Stimulated activated effector memory CD8-positive, alpha-beta T cell treated with anti-CD3 and anti-CD28 coated beads, Interleukin-12 subunit alpha, Interleukin-12 subunit beta, amount 100 ng/mL, for 72 hours (primary cell): ENCODE measurements around the gene JUND.
A peak's percentile ranks its signal among the peaks of the same experiment; 100 is the strongest.

Source experiments
- ATAC-seq: fragments of 150-1000 bp; cut with Tn5 transposase; 2 replicates; pipeline ENCODE4 v1.10.0; 2021
- DNase-seq, 2 donors: peaks; one replicate each; pipeline ENCODE4 v3.0.0; 2021 to 2022; ENCODE audit warnings: low spot score in 2 of 2
- H3K27ac Mint-ChIP-seq: one replicate; pipeline ENCODE4 v1.8.0; 2022; ENCODE audit warnings: mild to moderate bottlenecking, mixed read lengths
- H3K36me3 Mint-ChIP-seq: one replicate; pipeline ENCODE4 v1.8.0; 2022; ENCODE audit warnings: mild to moderate bottlenecking, mixed read lengths
- H3K4me1 Mint-ChIP-seq: one replicate; pipeline ENCODE4 v1.8.0; 2022; ENCODE audit warnings: mixed read lengths
- H3K4me3 Mint-ChIP-seq: one replicate; pipeline ENCODE4 v1.8.0; 2022; ENCODE audit warnings: mild to moderate bottlenecking, mixed read lengths
- H3K9me3 Mint-ChIP-seq: one replicate; pipeline ENCODE4 v1.8.0; 2022; ENCODE audit warnings: mixed read lengths

Gene JUND

DNA sequence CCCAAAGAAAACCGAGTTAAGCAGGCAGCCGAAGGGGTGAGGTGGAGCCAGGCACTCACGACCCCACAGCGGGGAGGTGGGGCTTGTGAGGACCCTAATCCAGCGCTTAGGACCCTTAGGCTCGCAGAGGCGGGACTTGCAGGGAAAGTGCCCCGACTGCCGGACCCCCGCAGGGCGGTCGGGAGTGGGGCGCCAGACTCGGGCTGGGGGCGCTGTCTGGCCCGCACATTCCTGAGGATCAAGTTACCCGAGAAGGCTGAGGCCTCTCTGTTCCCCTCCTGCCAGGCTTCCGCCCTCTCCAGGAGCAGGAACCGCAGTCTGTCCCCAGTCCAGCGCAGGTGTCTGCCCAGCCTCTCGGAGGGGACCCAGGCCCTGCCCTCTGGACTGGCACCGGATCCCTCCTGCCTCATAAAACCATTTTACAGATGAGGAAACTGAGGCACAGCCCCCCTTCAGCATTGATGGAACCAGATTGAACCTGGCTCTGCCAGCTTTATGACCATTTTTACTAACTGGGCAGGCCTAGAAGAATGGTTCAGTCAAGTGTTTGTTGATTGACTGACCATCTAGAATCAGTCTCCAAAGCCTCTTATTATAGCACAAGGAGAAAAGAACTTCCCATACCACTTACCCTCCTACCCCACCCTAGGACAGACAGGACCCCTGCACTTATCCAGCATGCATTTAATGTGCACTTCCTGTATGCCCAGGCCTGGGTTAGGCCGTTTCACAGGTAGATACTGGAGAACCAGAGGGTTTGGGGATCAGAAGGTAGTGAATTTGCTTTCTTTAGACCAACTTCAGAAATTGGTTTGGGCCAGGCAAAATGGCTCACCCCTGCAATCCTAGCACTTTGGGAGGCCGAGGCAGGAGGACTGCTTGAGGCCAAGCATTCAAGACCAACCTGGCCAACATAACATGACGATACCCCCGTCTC is 6.7 kb upstream of the JUND start:
- no peaks in the 10 kb centered on the region for H3K9me3 Mint-ChIP-seq
- peak overlapping the region; percentile 91 for H3K4me3 Mint-ChIP-seq
- DNase-seq (no peak), ATAC-seq (no peak)
- H3K36me3 Mint-ChIP-seq: peaks cover 50% of the 10 kb centered on the region
- H3K27ac Mint-ChIP-seq: peak overlapping the region; percentile 88
- peaks cover 71% of the 10 kb centered on the region for H3K4me1 Mint-ChIP-seq

DNA sequence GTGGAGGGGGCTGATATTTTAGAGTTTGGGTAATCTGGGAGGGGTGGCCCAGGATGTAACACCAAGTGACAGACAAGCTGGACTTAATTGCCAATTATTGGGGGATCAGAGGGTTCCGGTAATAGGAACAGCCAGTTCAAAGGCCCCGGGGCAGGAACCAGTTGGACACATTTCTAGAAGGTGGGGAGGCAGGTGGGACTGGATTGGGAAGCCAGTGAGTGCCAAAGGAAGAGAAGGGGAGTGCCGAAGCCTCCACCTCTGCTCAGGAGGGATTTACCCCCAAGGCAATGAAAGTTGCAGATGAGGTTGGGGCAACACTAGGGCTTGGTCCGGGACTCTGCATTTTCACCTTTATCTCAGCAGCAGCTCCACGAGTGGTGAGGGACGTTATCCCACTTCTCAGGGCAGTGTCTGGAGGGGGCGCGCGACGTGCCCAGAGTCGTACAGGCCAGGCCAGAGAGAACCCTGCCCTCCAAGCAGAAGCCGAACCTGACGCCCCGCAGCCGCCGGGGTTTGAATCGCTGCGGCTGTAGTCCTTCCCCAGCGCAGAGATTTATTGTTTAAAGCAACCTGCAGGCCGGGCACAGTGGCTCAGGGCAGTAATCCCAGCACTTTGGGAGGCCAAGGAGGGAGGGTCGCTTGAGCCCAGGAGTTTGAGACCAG is 5.7 kb upstream of the JUND start:
- DNase-seq (no peak), ATAC-seq (no peak)
- Mint-ChIP-seq H3K4me3 (peak overlapping the region; percentile 96), H3K27ac (peak overlapping the region; percentile 94), H3K36me3 (peaks cover 56% of the 10 kb centered on the region), H3K9me3 (no peaks in the 10 kb centered on the region), H3K4me1 (peaks cover 77% of the 10 kb centered on the region)

DNA sequence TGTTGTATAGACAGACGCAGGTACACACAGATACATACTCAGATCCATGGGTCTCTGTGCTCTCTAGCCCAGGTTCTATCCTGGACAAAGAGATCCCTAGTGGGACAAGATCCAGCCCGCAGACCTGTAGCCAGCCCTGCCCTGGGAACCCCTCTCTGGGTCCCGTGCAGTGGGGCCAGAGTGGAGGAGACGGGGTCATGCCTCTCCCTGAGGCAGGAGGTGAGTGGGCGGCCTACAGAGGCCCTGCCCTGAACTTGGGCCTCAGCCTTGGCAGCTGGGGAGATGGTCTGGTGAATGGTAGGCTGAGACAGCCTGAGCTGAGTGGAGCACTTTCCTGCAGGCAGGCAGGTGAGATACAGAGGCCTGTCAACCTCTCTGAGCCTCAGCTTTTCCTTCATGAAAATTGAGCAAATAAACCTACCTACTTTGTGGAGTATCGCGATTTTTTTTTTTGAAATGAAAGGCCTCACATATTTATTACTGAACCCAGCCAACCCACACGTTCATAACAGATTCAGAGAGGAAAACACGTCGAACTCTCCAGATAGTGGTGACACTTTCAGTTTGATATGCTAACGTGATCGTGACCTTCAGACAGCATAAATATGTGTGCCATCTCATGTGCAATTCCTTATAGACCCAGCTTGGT is 3.4 kb upstream of the JUND start:
- H3K36me3 Mint-ChIP-seq: peaks cover 57% of the 10 kb centered on the region
- DNase-seq (peak; percentile 49 to 78), ATAC-seq (peak; percentile 39)
- peak overlapping the region; percentile 94 for H3K27ac Mint-ChIP-seq
- H3K4me1 Mint-ChIP-seq: peaks cover 59% of the 10 kb centered on the region
- no peaks in the 10 kb centered on the region for H3K9me3 Mint-ChIP-seq
- peak overlapping the region; percentile 96 for H3K4me3 Mint-ChIP-seq

DNA sequence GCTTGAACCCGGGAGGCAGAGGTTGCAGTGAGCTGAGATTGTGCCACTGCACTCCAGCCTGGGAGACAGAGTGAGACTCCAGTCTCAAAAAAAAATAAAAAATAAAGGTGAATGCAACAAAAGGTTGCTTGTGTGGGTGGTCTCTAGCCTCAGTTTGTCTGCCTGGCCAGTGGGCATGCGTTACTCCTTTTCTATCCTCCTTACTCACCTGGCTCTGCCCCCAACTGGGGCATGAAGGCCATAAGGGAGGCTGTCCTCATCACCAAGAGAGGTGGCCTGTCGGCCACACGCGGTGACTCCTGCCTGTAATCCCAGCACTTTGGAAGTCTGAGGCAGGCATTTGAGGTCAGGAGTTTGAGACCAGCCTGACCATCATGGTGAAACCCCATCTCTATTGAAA is 1.9 kb upstream of the JUND start:
- peak overlapping the region; percentile 96 for H3K4me3 Mint-ChIP-seq
- H3K4me1 Mint-ChIP-seq: peaks cover 65% of the 10 kb centered on the region
- H3K36me3 Mint-ChIP-seq: peaks cover 61% of the 10 kb centered on the region
- peak overlapping the region; percentile 99 for H3K27ac Mint-ChIP-seq
- no peaks in the 10 kb centered on the region for H3K9me3 Mint-ChIP-seq
- ATAC-seq: no peak
- no peak for DNase-seq

DNA sequence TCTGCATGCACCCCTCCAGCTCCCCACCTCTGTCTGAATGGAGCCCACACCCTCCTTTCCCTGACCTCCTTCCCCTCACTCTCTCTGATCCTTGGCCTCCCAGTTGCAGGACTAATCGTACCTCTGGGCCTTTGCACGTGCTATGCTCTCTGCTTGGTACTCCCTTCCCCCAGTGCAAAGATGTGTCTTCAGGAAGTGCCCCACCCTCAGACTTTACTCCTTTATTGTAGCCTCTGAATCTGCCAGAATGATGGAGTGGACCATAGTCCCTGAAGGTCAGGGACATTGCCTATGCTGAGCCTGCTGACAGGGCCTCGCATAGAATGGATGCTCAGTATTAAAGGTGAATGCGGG is 1.3 kb upstream of the JUND start:
- DNase-seq (no peak), ATAC-seq (no peak)
- peaks cover 70% of the 10 kb centered on the region for H3K4me1 Mint-ChIP-seq
- H3K27ac Mint-ChIP-seq: peak overlapping the region; percentile 99
- H3K9me3 Mint-ChIP-seq: no peaks in the 10 kb centered on the region
- peak overlapping the region; percentile 96 for H3K4me3 Mint-ChIP-seq
- H3K36me3 Mint-ChIP-seq: peaks cover 66% of the 10 kb centered on the region

DNA sequence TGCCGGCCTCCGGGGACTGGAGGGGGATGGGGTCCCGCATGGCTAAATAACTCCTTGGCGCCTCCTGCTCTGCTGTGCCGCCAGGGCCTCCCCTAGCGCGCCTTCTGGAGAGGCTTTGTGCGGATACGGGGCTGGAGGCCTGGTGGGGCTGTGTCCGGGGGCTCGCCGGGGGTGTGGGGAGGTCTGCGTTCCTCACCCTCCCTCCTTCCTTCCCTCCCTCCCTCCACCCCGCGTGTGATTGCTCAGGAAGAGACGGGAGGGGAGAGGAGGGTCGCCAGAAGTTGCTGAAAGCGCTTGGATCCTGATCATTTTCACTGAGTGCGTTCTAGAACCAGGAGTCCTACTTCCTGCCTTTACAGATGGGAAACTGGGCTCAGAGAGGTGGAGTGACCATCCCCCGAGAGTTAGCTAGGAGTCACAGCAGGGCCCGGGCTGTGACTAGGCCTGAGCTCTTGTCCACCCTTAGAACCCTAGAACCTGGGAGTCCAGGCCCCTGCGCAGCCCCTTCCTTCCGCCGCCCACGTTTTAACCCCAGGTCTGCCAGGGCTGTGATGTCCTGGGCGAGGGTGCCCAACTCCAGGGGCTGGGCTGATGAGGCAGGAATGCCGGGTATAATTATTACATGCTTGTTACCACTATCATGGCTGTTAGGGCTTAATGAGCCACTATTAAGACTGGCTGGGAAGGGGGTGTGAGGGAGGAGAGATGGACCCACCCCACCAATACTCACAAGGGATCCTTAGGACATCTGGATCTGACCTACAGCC is 782 bp upstream of the JUND start:
- H3K36me3 Mint-ChIP-seq: peaks cover 72% of the 10 kb centered on the region
- peak overlapping the region; percentile 99 for H3K27ac Mint-ChIP-seq
- H3K4me3 Mint-ChIP-seq: peak overlapping the region; percentile 96
- ATAC-seq (no peak), DNase-seq (no peak)
- H3K4me1 Mint-ChIP-seq: peaks cover 69% of the 10 kb centered on the region
- H3K9me3 Mint-ChIP-seq: no peaks in the 10 kb centered on the region

DNA sequence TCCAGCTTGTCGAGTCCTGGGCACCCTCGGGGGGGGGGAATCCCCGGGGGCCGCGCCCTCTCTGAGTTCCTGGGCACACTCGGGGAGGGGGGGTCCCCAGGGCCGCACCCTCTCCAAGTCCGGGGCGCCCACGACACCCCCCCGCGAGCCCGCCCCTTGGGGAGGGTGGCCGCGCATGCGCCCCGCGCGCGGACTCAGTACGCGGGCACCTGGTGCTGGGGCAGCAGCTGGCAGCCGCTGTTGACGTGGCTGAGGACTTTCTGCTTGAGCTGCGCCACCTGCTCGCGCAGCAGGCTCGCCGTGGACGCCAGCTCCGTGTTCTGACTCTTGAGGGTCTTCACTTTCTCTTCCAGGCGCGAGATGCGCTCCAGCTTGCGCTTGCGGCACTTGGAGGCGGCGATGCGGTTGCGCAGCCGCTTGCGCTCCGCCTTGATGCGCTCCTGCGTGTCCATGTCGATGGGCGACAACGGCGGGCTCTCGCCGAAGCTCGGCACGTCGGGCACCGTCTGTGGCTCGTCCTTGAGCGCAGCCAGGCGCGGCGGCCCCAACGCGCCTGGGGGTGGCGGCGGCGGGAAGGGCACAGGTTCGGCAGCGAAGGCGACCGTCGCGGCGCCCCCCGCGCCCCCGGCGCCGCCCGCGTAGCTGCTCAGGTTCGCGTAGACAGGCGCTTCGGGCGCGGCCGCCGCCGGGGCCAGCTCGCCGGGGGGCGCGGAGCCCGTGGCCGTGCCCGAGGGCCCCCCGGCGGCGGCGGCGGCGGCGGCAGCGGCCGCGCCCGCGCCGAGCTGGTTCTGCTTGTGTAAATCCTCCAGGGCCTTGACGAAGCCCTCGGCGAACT is 958 bp downstream of the JUND start:
- Mint-ChIP-seq H3K4me3 (peak overlapping the region; percentile 96), H3K36me3 (peaks cover 83% of the 10 kb centered on the region), H3K4me1 (peaks cover 52% of the 10 kb centered on the region), H3K27ac (peak overlapping the region; percentile 99), H3K9me3 (no peaks in the 10 kb centered on the region)
- DNase-seq: peak; percentile 70 to 90
- ATAC-seq: peak; percentile 19

DNA sequence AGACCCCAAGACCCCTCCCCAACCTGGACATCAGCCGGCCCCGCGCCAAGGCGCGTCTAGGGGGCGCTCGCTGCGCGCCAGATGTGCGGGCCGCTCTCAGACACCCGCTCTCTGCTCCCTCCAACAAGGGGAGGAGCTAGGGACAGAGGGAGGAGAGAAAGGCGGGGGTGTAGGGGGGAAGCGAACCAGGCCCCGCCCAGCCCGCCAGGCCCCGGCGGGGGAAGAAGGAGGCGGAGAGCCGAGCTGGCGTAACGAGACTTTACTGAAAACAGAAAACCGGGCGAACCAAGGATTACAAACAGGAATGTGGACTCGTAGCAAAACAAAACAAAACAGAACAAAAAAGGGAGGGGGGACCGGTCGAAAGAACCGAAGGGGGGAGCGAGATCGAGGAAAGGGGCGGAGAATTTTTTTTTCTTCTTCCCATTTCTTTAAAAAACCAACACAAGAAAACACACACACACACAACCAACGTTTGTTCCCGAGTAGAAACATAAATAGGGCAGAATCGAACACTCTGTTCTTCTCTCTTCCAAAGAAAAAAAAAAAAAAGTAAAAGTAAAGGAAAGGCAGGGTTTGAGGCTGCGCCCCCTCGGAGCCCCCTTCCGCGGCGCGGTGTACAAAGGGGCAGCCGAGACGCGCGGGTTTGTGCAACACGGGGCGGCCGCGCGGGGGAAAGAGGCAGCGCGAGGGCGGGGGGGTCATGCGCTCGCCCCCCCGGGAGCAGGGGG is 1.7 kb downstream of the JUND start:
- peak; percentile 43 for ATAC-seq
- peak; percentile 82 to 94 for DNase-seq
- Mint-ChIP-seq H3K27ac (peak overlapping the region; percentile 99), H3K4me3 (peak overlapping the region; percentile 96), H3K9me3 (no peaks in the 10 kb centered on the region), H3K36me3 (peaks cover 87% of the 10 kb centered on the region), H3K4me1 (peaks cover 47% of the 10 kb centered on the region)

DNA sequence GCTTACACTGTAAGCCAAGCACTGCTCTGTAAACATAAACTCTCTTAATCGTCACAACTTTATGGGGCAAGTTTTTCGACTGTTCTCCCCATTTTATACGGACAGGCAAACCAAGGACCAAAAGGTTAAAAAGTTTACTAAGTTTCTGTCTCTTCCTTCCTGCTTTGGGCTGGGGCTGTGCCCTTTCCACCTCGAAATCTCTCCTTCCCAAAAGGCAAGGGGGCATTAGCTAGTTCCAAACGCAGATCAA is 2.2 kb downstream of the JUND start:
- DNase-seq (no peak), ATAC-seq (no peak)
- peak overlapping the region; percentile 99 for H3K27ac Mint-ChIP-seq
- H3K4me3 Mint-ChIP-seq: peak overlapping the region; percentile 96
- H3K36me3 Mint-ChIP-seq: peaks cover 89% of the 10 kb centered on the region
- no peaks in the 10 kb centered on the region for H3K9me3 Mint-ChIP-seq
- H3K4me1 Mint-ChIP-seq: peaks cover 47% of the 10 kb centered on the region

DNA sequence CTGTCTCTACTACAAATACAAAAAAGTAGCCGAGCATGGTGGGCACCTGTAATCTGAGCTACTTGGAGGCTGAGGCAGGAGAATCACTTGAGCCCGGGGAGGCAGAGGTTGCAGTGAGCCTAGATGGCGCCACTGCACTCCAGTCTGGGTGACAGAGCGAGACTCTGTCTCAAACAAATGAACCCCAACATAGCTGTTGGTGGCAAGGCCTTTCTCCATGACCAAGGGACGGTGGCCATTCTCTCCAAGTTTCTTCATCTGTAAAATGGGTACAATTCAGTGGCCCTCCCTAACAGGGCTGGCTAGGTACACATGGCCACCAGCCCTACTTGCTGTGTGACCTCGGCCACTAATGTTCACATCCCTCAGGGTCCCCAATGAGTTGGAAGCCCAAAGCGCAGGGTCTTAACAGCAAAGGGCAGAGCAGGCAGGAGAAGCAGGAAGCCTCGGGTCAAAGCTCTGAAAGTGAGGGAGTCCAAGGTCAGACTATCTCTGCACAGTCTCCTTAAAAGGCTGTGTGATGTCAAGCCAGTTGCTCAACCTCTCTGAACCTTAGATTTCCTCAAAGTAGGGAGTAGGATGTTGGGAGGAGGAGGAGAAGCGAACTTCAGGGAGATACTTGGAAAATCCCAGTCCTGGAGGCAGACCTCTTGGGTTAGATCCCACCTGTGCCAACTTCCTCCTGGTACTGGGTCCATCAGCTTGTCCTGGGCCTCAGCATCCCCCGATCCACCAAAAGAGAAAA is 2.7 kb downstream of the JUND start:
- Mint-ChIP-seq H3K4me3 (peak overlapping the region; percentile 96), H3K36me3 (peaks cover 91% of the 10 kb centered on the region), H3K27ac (peak overlapping the region; percentile 99), H3K9me3 (no peaks in the 10 kb centered on the region), H3K4me1 (peaks cover 48% of the 10 kb centered on the region)
- DNase-seq (peak in 1 of 2 donors; percentile 73), ATAC-seq (no peak)

DNA sequence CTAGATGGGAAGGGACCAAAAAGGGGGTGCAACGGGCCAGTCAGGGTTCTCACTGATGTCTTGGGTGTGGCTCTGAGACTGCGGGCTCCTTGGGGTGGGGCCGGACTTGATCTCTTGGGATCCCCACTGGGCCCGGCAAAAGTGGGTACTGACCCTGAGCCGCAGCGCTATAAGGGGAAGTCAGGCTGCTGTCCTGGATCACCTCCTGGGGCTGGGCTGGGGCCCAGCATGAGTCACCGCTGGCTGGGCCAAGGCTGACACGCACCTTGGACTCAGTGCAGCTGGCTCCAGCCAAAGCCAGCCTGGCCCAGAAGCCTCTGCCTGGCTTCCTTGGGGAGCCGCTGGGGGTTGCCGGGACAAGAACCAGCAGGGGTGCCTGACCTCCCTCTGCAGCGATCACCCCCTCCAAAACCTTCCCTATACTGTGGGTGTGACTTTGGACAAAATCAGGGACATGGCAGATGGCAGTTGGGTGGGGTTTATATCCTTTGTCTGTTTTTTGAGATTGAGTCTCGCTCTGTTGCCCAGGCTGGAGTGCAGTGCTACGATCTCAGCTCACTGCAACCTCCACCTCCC is 6.6 kb downstream of the JUND start:
- Mint-ChIP-seq H3K27ac (peak overlapping the region; percentile 40), H3K36me3 (peaks cover 63% of the 10 kb centered on the region), H3K4me1 (peaks cover 30% of the 10 kb centered on the region), H3K9me3 (no peaks in the 10 kb centered on the region), H3K4me3 (no peak overlapping the region)
- ATAC-seq (peak; percentile 14), DNase-seq (no peak)

DNA sequence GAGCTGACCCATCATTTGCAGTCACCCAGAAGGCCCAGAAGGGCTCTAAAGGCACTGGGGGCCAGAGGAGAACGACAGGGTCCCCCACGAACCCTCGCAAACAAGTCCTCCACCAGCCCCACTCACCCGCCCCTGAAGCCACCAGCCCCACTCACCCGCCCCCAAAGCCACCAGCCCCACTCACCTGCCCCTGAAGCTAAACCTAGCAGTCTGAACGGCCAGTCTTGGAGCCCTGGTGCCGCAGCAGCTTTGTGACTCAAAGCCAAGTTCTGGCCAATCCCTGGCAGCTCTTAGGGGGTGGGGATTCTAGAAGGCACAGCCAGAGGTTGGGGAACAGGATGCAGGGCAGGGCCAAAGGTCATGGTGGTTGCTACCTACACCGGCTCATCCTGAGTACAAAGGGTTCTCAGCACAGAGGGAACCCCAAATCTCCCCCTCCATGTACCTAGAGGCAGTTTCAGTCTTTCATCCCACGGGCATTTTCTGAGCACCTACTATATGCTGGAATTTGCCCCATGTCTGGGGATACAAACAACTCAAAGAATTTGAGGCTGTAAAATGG is 7.1 kb downstream of the JUND start, which contains the start of gene IQCN:
Gene IQCN (minus strand): TSS at position 234 of the 562 bp plus-strand sequence. CDS start 4,974 bp downstream, outside the sequence.
- Mint-ChIP-seq H3K4me3 (no peak within 1 kb of the TSS), H3K27ac (peak within 1 kb of the TSS; percentile 40), H3K36me3 (peaks cover 58% of the 10 kb centered on the region), H3K4me1 (peaks cover 25% of the 10 kb centered on the region), H3K9me3 (no peaks in the 10 kb centered on the region)
- ATAC-seq: peak; percentile 57
- DNase-seq: no peak
